GM12878 (cell line): ENCODE results near the gene SACM1L. TPM values are rescaled to one million over a fixed set of nuclear protein-coding genes. Genes with fewer than 3 reads are reported as not detected.
A peak's percentile ranks its signal among the peaks of the same experiment; 100 is the strongest.

Source experiments
- BRCA1 ChIP-seq: IDR thresholded peaks from 2 replicates; pipeline ENCODE4 v1.6.1; 2011; ENCODE audit warnings: low read depth, low read length, improper control_type of control experiment
- CHD1 ChIP-seq: IDR thresholded peaks from 2 replicates; pipeline ENCODE4 v1.6.1; 2012; ENCODE audit warnings: low read depth, low read length, improper control_type of control experiment
- ESRRA ChIP-seq: IDR thresholded peaks from 2 replicates; pipeline ENCODE4 v1.6.1; 2012; ENCODE audit warnings: mild to moderate bottlenecking, low read length, improper control_type of control experiment
- MEF2A ChIP-seq: IDR thresholded peaks from 2 replicates; pipeline ENCODE4 v1.6.1; 2011; ENCODE audit warnings: low read depth, mild to moderate bottlenecking, low read length, moderate library complexity; ENCODE audit not compliant: insufficient read depth
- NFYA ChIP-seq: IDR thresholded peaks from 2 replicates; pipeline ENCODE4 v1.6.1; 2011; ENCODE audit warnings: low read depth, mild to moderate bottlenecking, low read length, improper control_type of control experiment, borderline replicate concordance
- PAX8 ChIP-seq: fragments of 450-650 bp; IDR thresholded peaks from 2 replicates; pipeline ENCODE4 v1.6.1; 2017; ENCODE audit warnings: mild to moderate bottlenecking, moderate library complexity
- SIX5 ChIP-seq: IDR thresholded peaks from 2 replicates; pipeline ENCODE4 v1.6.1; 2011; ENCODE audit warnings: mild to moderate bottlenecking, low read depth, low read length, moderate library complexity; ENCODE audit not compliant: severe bottlenecking
- SMAD1 ChIP-seq: fragments of 450-650 bp; IDR thresholded peaks from 2 replicates; pipeline ENCODE4 v1.6.1; 2018; ENCODE audit warnings: mild to moderate bottlenecking, low read depth; ENCODE audit not compliant: partially characterized antibody
- SMC3 ChIP-seq: IDR thresholded peaks from 2 replicates; pipeline ENCODE4 v1.6.1; 2011; ENCODE audit warnings: low read length, improper control_type of control experiment, borderline replicate concordance
- SREBF2 ChIP-seq: IDR thresholded peaks from 2 replicates; pipeline ENCODE4 v1.6.1; 2012; ENCODE audit warnings: mild to moderate bottlenecking, low read length
- SUPT20H ChIP-seq: IDR thresholded peaks from 2 replicates; pipeline ENCODE4 v1.6.1; 2011; ENCODE audit warnings: low read depth, mild to moderate bottlenecking, low read length, moderate library complexity, borderline replicate concordance; ENCODE audit not compliant: control insufficient read depth
- TAF1 ChIP-seq: IDR thresholded peaks from 2 replicates; pipeline ENCODE4 v1.6.1; 2011; ENCODE audit warnings: mild to moderate bottlenecking, low read depth, low read length, borderline replicate concordance
- ZBTB33 ChIP-seq: fragments of 450-650 bp; IDR thresholded peaks from 2 replicates; pipeline ENCODE4 v1.6.1; 2017; ENCODE audit warnings: mild to moderate bottlenecking
- ZBTB40 ChIP-seq: fragments of 450-650 bp; IDR thresholded peaks from 2 replicates; pipeline ENCODE4 v1.6.1; 2016; ENCODE audit warnings: mild to moderate bottlenecking, moderate library complexity, borderline replicate concordance
- ZNF207 ChIP-seq: fragments of 450-650 bp; IDR thresholded peaks from 2 replicates; pipeline ENCODE4 v1.6.1; 2014; ENCODE audit warnings: antibody characterized with exemption, mild to moderate bottlenecking, borderline replicate concordance
- ZZZ3 ChIP-seq: IDR thresholded peaks from 2 replicates; pipeline ENCODE4 v1.6.1; 2011; ENCODE audit warnings: low read depth; ENCODE audit not compliant: control insufficient read depth, insufficient read length
- polyA plus RNA-seq, 11 experiments: library from polyadenylated mRNA; depleted of rRNA in 4 of 11; unstranded in 6 of 11; stranded (reverse) in 5 of 11; fragments of >200 nt; fragmentation: Nextera tagmentation in 4 of 11; fragmentation: Illumina TruSeq in 1 of 11; extraction: Ambion mirVana in 4 of 11; extraction: Trizol in 1 of 11; gene quantifications; 1 replicate in 1 of 11; 2 replicates in 10 of 11; pipeline versions ENCODE4 v1.2.1 to v1.2.3, GENCODE V29; 2011 to 2016; ENCODE audit warnings: inconsistent platforms in 2 of 11, missing spikeins in 2 of 11, low read depth in 1 of 11
- total RNA-seq, 4 experiments: library from RNA; depleted of rRNA in 3 of 4; stranded (reverse); fragments of >200 nt in 3 of 4; fragmentation: Illumina TruSeq in 1 of 4; extraction: Trizol in 1 of 4; gene quantifications; 2 replicates each; pipeline versions ENCODE4 v1.2.1 to v1.2.3, GENCODE V29; 2013 to 2021
- TF ChIP-seq, protein P1 (sequence below): fragments of 450-650 bp; IDR thresholded peaks from 2 replicates; pipeline ENCODE4 v1.6.1; 2017; ENCODE audit warnings: mild to moderate bottlenecking, moderate library complexity

SACM1L gene
- total and polyA plus RNA-seq, 10 of the 15 experiments (the other 5 are each of a cell fraction or from before 2014, with no cell fraction given), result 16.5 to 48.3 (median 28.9) TPM

DNA sequence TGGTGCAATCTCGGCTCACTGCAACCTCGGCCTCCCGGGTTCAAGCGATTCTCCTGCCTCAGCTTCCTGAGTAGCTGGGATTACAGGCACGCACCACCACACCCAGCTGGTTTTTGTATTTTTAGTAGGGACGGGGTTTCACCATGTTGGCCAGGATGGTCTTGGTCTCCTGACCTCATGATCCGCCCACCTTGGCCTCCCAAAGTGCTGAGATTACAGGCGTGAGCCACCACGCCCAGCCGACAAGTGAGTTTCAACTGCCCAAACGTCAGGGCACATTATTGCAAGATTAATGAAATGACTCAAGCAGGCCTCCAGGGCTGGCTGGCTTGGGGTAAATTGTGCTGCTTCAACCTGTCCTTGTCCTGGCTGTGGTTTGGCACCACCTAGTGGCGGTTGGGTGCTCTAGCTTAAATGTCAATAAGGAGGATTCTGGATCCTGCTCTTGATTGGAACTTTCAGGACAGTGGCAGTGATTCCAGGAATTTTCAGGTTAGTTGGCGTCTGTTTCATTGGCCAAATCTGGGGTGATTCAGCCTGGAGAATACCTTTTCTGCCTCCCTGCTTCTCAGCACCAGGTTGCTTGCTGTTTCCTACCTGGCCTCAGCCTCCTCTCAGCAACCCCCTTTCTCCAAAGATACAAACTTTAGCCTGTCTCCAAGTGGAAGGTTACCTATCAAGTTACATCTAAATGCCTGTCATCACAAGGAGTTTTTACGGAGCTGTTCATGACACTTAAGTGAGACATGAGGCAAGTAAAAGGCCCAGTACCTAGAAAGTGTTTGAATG, 32.4 kb upstream of the SACM1L start (continued):
- TF ChIP-seq SMC3, result peak; percentile 95
- TF ChIP-seq, protein P1, sequence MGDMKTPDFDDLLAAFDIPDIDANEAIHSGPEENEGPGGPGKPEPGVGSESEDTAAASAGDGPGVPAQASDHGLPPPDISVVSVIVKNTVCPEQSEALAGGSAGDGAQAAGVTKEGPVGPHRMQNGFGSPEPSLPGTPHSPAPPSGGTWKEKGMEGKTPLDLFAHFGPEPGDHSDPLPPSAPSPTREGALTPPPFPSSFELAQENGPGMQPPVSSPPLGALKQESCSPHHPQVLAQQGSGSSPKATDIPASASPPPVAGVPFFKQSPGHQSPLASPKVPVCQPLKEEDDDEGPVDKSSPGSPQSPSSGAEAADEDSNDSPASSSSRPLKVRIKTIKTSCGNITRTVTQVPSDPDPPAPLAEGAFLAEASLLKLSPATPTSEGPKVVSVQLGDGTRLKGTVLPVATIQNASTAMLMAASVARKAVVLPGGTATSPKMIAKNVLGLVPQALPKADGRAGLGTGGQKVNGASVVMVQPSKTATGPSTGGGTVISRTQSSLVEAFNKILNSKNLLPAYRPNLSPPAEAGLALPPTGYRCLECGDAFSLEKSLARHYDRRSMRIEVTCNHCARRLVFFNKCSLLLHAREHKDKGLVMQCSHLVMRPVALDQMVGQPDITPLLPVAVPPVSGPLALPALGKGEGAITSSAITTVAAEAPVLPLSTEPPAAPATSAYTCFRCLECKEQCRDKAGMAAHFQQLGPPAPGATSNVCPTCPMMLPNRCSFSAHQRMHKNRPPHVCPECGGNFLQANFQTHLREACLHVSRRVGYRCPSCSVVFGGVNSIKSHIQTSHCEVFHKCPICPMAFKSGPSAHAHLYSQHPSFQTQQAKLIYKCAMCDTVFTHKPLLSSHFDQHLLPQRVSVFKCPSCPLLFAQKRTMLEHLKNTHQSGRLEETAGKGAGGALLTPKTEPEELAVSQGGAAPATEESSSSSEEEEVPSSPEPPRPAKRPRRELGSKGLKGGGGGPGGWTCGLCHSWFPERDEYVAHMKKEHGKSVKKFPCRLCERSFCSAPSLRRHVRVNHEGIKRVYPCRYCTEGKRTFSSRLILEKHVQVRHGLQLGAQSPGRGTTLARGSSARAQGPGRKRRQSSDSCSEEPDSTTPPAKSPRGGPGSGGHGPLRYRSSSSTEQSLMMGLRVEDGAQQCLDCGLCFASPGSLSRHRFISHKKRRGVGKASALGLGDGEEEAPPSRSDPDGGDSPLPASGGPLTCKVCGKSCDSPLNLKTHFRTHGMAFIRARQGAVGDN, result no peak; the same call in 1 of the 2 replicates
- TF ChIP-seq PAX8, result no peak
- no peak for TF ChIP-seq NFYA
- no peak for TF ChIP-seq ZBTB33
- no peak for TF ChIP-seq SREBF2
- no peak for TF ChIP-seq SIX5
- TF ChIP-seq BRCA1, result no peak
- TF ChIP-seq MEF2A, result peak; percentile 25; the same call in 1 of the 2 replicates
- TF ChIP-seq ZZZ3, result no peak
- TF ChIP-seq SUPT20H, result no peak
- no peak for TF ChIP-seq ZBTB40
- TF ChIP-seq ESRRA, result no peak
- TF ChIP-seq TAF1, result no peak
- no peak for TF ChIP-seq SMAD1
- TF ChIP-seq CHD1, result no peak
- no peak for TF ChIP-seq ZNF207
